Liver (tissue), 9 donors: ENCODE results near the gene PGA5. TPM values are rescaled to one million over a fixed set of nuclear protein-coding genes. Genes with fewer than 3 reads are reported as not detected.
"Not testable (repeated sequence)": the region's sequence is repeated elsewhere in the genome, so short reads cannot be mapped to it uniquely, and the experiment has no call there.

ENCODE experiments used
- DNase-seq: peaks from one replicate; pipeline ENCODE4 v3.0.0-alpha.2; 2017; ENCODE audit warnings: low spot score
- H3K27ac ChIP-seq, 2 donors: one replicate each; pipeline ENCODE4 v1.7.0; 2013; ENCODE audit warnings: inconsistent platforms in 2 of 2, low read length in 2 of 2, control low read depth in 1 of 2, low read depth in 1 of 2, mild to moderate bottlenecking in 1 of 2
- H3K27me3 ChIP-seq, 4 donors: one replicate each; pipeline versions ENCODE4 v1.6.1 to v1.7.0; 2013; ENCODE audit warnings: low read length in 3 of 4, inconsistent platforms in 1 of 4, mild to moderate bottlenecking in 1 of 4, moderate library complexity in 1 of 4; ENCODE audit not compliant: control insufficient read depth in 4 of 4, insufficient read depth in 4 of 4
- H3K36me3 ChIP-seq, 4 donors: one replicate each; pipeline versions ENCODE4 v1.6.1 to v1.7.0; 2013; ENCODE audit warnings: low read length in 3 of 4, mild to moderate bottlenecking in 3 of 4, low read depth in 1 of 4, moderate library complexity in 1 of 4; ENCODE audit not compliant: control insufficient read depth in 4 of 4, insufficient read depth in 3 of 4
- H3K4me1 ChIP-seq, 4 donors: one replicate each; pipeline versions ENCODE4 v1.6.1 to v1.7.0; 2013; ENCODE audit warnings: low read length in 3 of 4, mild to moderate bottlenecking in 3 of 4, moderate library complexity in 1 of 4; ENCODE audit not compliant: control insufficient read depth in 4 of 4, insufficient read depth in 4 of 4
- H3K4me3 ChIP-seq, 3 donors: one replicate each; pipeline versions ENCODE4 v1.6.1 to v1.7.0; 2013; ENCODE audit warnings: low read length in 3 of 3, control low read depth in 1 of 3, low read depth in 1 of 3, mild to moderate bottlenecking in 1 of 3
- H3K9ac ChIP-seq, 2 donors: one replicate each; pipeline ENCODE4 v1.7.0; 2013; ENCODE audit warnings: low read length in 2 of 2, mild to moderate bottlenecking in 2 of 2, moderate library complexity in 2 of 2, control low read depth in 1 of 2, low read depth in 1 of 2
- H3K9me3 ChIP-seq, 4 donors: one replicate each; pipeline versions ENCODE4 v1.6.1 to v1.7.0; 2013; ENCODE audit warnings: low read length in 3 of 4; ENCODE audit not compliant: control insufficient read depth in 4 of 4
- WGBS: extraction: QIAGEN DNeasy Blood & Tissue Kit; methylation state at CpG from one replicate; pipeline ENCODE4 v1.1.7; 2013; 5-methylcytosine and 5-hydroxymethylcytosine counted together
- polyA plus RNA-seq, 2 donors: library from polyadenylated mRNA; stranded (reverse) in 1 of 2; unstranded in 1 of 2; fragments of 200-250 nt in 1 of 2; fragments of >200 nt in 1 of 2; fragmentation: Nextera tagmentation in 1 of 2; extraction: Ambion mirVana in 1 of 2; gene quantifications; one replicate each; pipeline versions ENCODE4 v1.2.1 to v1.2.3, GENCODE V29; 2013 to 2015
- total RNA-seq, 2 donors: library from RNA; depleted of rRNA; stranded (reverse); fragments of >200 nt; gene quantifications; one replicate each; pipeline ENCODE4 v1.2.3, GENCODE V29; 2014
- donor health status: healthy.
- donor health status: healthy.
- donor health status: healthy.
- donor health status: healthy.
- donor health status: healthy.

The PGA5 gene
- total and polyA plus RNA-seq, 4 donors: 0.31 to 1.7 (median 0.40) TPM; not detected in 1

DNA sequence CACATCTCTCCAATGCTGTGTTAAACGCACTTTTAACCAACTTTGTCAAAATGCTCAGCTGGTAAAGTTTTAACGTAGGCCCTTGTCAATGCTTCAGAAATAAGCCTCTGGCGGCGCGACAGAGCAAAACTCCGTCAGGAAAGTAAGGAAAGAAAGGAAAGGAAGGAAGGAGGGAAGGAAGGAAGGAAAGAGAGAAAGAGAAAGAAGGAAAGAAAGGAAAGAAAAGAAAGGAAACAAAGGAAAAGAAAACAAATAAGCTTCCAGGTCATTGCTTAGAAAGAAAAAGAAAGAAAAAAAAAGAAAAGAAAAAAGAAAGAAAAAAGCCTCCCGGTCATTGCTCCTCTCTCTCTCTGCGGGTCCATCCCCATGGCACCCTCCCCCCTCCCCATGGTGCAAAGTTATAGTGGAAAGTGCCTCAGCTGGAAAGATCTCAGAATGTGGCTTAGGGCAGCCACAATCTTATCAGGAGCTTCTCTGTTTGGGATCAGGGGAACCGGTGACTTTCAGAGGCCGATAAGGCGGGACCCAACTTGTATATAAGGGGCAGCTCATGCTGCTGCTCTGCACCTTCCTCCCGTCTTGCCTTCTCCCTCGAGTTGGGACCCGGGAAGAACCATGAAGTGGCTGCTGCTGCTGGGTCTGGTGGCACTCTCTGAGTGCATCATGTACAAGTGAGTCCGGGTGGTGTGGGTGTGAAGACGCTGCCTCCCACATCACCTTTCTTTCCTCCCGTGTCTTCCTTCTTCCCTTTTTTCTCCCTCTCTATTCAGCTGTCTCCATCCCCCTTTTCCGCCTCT is 37.8 kb upstream of the PGA5 start, which contains the start of gene PGA3:
TSS of gene PGA3 (plus strand) at position 566 of the 797 bp plus-strand sequence. CDS start at position 616, 50 bp downstream.
- H3K27ac ChIP-seq, DNase-seq, H3K36me3 ChIP-seq, H3K9ac ChIP-seq, H3K27me3 ChIP-seq, H3K4me1 ChIP-seq, H3K9me3 ChIP-seq, H3K4me3 ChIP-seq: not testable (repeated sequence)
- 48% methylated on average over 18 of the region's 18 CpGs for WGBS

DNA sequence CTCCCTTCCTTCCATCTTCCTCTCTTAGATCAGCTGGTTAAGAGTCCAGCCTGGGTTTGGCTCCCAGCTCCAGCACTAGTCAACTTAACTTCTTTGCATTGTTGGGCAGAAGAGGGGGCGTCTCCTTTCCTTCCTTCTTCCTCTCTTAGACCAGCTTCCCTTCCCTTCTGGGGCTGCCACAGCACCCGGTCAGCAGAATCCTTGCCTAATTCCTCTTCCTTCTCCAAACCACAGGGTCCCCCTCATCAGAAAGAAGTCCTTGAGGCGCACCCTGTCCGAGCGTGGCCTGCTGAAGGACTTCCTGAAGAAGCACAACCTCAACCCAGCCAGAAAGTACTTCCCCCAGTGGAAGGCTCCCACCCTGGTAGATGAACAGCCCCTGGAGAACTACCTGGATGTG is 37.1 kb upstream of the PGA5 start:
- 35% methylated on average over 2 of the region's 5 CpGs for WGBS
- H3K4me1 ChIP-seq, DNase-seq, H3K4me3 ChIP-seq, H3K36me3 ChIP-seq, H3K27me3 ChIP-seq, H3K9me3 ChIP-seq, H3K27ac ChIP-seq, H3K9ac ChIP-seq: not testable (repeated sequence)

DNA sequence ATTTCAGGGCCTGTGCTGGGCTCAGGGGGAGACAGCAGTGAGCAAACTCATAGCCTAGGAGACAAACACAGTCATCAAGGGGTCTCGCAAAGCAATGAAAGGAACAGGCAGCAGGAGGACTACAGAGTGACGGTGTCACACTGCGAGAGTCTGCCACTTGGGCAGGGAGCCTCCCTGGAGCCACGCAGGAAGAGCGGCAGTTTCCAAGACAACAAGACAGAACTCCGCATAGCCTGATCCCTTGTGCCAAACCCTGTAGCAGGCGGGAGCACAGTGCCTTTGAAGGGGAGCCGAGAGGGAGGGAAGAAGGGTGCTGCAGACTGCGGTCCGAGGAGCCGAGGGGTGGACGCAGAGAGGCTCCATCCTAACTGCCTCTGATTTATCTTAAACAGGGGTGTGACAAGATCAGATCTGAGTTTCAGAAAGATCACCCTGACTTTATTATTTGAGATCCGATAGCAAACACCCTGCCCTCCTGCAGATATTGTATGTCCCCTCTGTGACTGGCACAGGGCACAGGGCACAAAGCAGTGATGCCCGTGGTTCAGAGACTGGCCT is 36.4 kb upstream of the PGA5 start:
- H3K9me3 ChIP-seq, H3K36me3 ChIP-seq, H3K27ac ChIP-seq, H3K4me1 ChIP-seq, DNase-seq, H3K9ac ChIP-seq, H3K4me3 ChIP-seq, H3K27me3 ChIP-seq: not testable (repeated sequence)
- 70% methylated on average over 14 of the region's 14 CpGs for WGBS

DNA sequence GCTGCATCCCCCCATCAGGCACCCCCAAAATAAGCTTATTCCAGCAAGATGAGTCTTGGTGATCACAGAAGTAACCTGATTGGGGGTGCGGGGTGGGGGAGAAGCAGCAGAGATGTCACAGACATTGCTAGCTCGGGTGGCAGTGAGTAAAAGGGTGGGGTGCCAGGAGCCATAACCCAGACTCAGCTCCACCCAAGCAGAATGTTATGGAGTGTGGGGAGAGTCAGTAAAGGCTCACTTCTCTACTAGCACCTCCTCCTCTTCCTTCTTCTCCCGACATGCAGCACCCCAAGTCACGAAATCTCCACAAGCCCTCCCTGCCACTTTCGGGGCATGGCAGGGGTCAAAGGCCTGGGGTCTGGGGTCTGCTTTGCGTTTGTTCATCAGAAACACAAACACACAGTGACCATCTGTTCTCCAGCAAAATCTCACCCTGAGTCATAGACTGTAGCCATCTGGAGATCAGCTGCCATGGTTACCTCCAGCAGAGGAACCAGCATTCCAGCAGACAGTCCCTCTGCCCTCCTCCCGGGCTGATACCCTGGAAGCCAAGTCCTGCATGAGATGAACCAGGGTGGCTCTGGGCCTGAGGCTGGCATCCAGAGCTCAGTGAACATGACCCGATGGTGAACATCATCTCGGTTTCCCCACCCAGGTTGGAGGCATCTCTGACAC is 33.2 kb upstream of the PGA5 start:
- not testable (repeated sequence) for H3K27ac ChIP-seq, H3K36me3 ChIP-seq, DNase-seq, H3K9ac ChIP-seq, H3K4me3 ChIP-seq, H3K4me1 ChIP-seq, H3K9me3 ChIP-seq, H3K27me3 ChIP-seq
- no CpG with 5 or more reads among the region's 9 CpGs for WGBS

DNA sequence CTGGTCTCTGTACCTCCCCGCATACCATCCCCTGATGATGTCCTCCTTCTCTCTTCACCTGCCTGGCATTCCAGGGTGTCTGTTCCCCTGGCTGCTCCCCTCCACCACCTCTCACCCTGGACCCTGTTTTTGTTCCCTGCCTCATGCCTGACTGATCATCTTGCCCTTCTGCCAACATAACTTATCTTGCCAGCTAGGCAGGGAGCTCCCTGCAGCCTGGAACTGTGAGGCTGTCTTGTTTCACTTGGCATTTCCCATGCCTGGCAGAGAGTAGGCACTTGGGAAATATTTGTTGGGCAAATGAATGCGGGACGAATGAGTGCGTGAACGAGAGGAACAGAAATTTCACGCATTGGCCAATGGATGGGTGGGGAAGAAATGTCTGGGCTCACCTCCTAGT is 30.3 kb upstream of the PGA5 start:
- not testable (repeated sequence) for H3K4me3 ChIP-seq, DNase-seq, H3K9me3 ChIP-seq, H3K36me3 ChIP-seq, H3K27me3 ChIP-seq, H3K9ac ChIP-seq, H3K4me1 ChIP-seq, H3K27ac ChIP-seq
- WGBS: no CpG with 5 or more reads among the region's 6 CpGs

DNA sequence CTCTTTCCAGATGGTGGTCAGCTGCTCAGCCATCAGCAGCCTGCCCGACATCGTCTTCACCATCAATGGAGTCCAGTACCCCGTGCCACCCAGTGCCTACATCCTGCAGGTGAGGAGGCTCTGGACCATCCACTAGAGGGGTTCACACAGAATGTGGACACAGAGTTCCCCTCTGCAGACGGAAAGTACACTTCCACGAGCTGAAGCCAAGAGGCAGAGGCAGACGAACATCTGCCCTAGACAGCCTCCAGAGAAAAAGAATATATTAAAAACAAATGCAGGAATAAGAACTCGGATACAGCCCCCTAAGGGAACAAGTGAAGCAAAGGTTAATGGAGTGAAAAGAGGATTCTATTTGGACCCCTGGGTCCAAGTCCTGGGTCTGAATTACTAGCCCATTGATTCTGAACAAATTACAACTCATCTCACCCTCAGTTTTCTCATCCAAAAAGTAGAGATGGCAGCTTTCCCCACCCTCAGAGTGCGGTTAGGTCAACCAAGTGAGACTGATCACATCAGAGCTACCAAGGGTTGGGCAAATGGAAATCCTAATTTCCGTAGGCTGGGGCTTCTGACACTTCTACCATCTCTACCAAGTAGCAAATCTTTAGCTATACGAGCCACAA is 29.5 kb upstream of the PGA5 start:
- 76% methylated on average over 7 of the region's 10 CpGs for WGBS
- not testable (repeated sequence) for H3K36me3 ChIP-seq, H3K4me3 ChIP-seq, H3K27me3 ChIP-seq, H3K27ac ChIP-seq, DNase-seq, H3K4me1 ChIP-seq, H3K9me3 ChIP-seq, H3K9ac ChIP-seq

DNA sequence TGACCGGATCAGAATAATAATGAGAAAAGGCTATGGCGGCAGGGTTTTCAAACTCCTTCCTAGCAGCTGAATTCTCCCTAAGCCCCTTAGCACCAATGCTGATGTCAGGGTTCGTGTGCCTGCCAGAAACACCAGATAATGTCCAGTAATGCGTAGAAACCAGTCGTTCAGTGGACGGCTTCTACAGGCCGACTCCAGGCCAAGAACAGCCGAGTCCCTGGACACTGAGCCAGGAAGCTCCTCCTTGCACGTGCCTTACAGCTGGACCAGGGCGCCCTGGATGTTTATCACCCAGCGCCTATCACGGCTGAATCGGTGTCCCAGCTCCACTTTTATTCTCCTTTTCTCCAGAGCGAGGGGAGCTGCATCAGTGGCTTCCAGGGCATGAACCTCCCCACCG is 28.8 kb upstream of the PGA5 start:
- WGBS: no CpG with 5 or more reads among the region's 15 CpGs

DNA sequence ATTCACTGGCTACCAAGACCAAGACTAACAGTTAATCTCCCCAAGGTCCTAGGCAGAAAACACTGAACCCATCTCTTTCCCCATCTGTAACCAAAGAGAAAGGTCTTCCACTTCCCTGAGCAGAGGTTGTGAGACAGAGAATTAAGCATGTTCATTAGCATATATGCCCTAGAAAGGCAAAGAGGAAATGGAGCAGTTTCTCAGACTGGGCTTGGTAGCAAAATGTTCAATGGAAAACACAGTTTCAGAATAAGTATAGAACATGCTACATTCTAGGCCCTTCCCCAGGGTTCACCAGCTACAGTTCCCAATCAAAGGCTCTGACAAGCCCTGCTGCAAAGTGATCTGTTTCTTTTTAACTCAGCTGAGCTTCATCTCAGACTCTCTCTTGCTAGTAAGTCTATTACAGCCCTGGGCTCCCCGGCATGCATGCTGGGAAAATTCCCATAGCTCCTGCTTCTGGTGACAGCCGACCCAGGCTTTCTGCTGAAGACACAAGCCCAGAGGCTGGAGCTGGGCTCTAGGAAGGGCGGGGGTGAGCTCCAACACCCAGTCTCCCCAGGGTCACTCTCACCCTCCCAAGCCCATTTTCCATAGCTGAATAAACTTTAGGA is 27.2 kb upstream of the PGA5 start:
- H3K27me3 ChIP-seq, H3K36me3 ChIP-seq, H3K9me3 ChIP-seq, H3K9ac ChIP-seq, H3K27ac ChIP-seq, H3K4me1 ChIP-seq, DNase-seq, H3K4me3 ChIP-seq: not testable (repeated sequence)
- no CpG with 5 or more reads among the region's 3 CpGs for WGBS

More for the DNA sequence above, 28.8 kb upstream of the PGA5 start:
- not testable (repeated sequence) for H3K36me3 ChIP-seq, H3K4me1 ChIP-seq, H3K27ac ChIP-seq, DNase-seq, H3K9me3 ChIP-seq, H3K9ac ChIP-seq, H3K4me3 ChIP-seq, H3K27me3 ChIP-seq
